Endothelial cell of umbilical vein (primary cell): ENCODE data around the gene GPRIN1. TPM values are rescaled to one million over a fixed set of nuclear protein-coding genes. Genes with fewer than 3 reads are reported as not detected.

Experiments used
- BruUV-seq: library from RNA; stranded (reverse); fragments of 400-500 nt; replicated peaks from 2 replicates; lab custom pipeline; 2021; lab: Mats Ljungman, UMichigan
- CTCF ChIA-PET: fragments of 300-600, 350-600 bp; sonication (Branson Sonifier 250); formaldehyde crosslinking; loops from one replicate; lab custom pipeline; 2021; ENCODE audit warnings: antibody characterized with exemption, inconsistent platforms; lab: Charles Lee
- POLR2A ChIA-PET: fragments of 300-600, 350-600 bp; sonication (Branson Sonifier 250); formaldehyde crosslinking; loops from one replicate; lab custom pipeline; 2021; ENCODE audit warnings: antibody characterized with exemption, inconsistent platforms; lab: Charles Lee
- DNase-seq: peaks from one replicate; pipeline ENCODE4 v3.0.0-alpha.2; 2011; ENCODE audit warnings: low read depth, low spot score
- FAIRE-seq: peaks from 2 replicates; lab custom pipeline; 2011; peaks lifted over from hg19 to GRCh38; lab: Jason Lieb, UNC
- H2AFZ ChIP-seq: 2 replicates; pipeline ENCODE4 v1.6.0; 2012; ENCODE audit warnings: low read depth, low read length, control low read depth, inconsistent platforms
- H3K27ac ChIP-seq: 2 replicates; pipeline ENCODE4 v1.5.1; 2011; ENCODE audit warnings: low read depth, mild to moderate bottlenecking, control low read depth, low read length, moderate library complexity; ENCODE audit not compliant: insufficient read depth
- H3K27me3 ChIP-seq, 2 experiments: 2 replicates each; pipeline versions ENCODE4 v1.6.0 to v1.6.1; 2011; ENCODE audit warnings: low read length in 2 of 2, mixed read lengths in 1 of 2; ENCODE audit not compliant: control insufficient read depth in 2 of 2, insufficient read depth in 2 of 2
- H3K36me3 ChIP-seq, 2 experiments: 2 replicates in 1 of 2; 3 replicates in 1 of 2; pipeline ENCODE4 v1.5.1; 2011; ENCODE audit warnings: low read length in 2 of 2, mild to moderate bottlenecking in 1 of 2, moderate library complexity in 1 of 2; ENCODE audit not compliant: control insufficient read depth in 2 of 2, insufficient read depth in 2 of 2; ENCODE audit errors: extremely low read depth in 1 of 2
- H3K4me1 ChIP-seq: 3 replicates; pipeline ENCODE4 v1.5.1; 2011; ENCODE audit warnings: mild to moderate bottlenecking, low read length; ENCODE audit not compliant: control insufficient read depth, insufficient read depth; ENCODE audit errors: extremely low read depth
- H3K4me2 ChIP-seq: 2 replicates; pipeline ENCODE4 v1.6.1; 2011; ENCODE audit warnings: low read length, control low read depth, mixed read lengths; ENCODE audit not compliant: insufficient read depth
- H3K4me3 ChIP-seq, 3 experiments: fragments of 200-600 bp in 1 of 3; sonication (generic), shearing (Covaris generic) in 1 of 3; replicated peaks in 1 of 3; 2 replicates each; pipeline ENCODE4 v1.5.1; 2011 to 2016; ENCODE audit warnings: control low read depth in 3 of 3, low read length in 3 of 3, mild to moderate bottlenecking in 2 of 3, inconsistent platforms in 1 of 3, low read depth in 1 of 3, moderate library complexity in 1 of 3; ENCODE audit not compliant: insufficient read depth in 1 of 3
- H3K79me2 ChIP-seq: 2 replicates; pipeline ENCODE4 v1.6.0; 2012; ENCODE audit warnings: low read length, inconsistent platforms; ENCODE audit not compliant: control insufficient read depth, insufficient read depth
- H3K9ac ChIP-seq: replicated peaks from 2 replicates; pipeline ENCODE3; 2011; ENCODE audit warnings: low read length, control low read depth; ENCODE audit not compliant: insufficient read depth; ENCODE audit errors: extremely low read depth
- H3K9me1 ChIP-seq: replicated peaks from 3 replicates; pipeline ENCODE4 v1.6.0; 2011; ENCODE audit warnings: mild to moderate bottlenecking, low read length; ENCODE audit not compliant: control insufficient read depth, insufficient read depth; ENCODE audit errors: extremely low read depth
- H3K9me3 ChIP-seq: replicated peaks from 2 replicates; pipeline ENCODE4 v1.5.1; 2012; ENCODE audit warnings: low read length, inconsistent platforms; ENCODE audit not compliant: control insufficient read depth, insufficient read depth
- H4K20me1 ChIP-seq: replicated peaks from 2 replicates; pipeline ENCODE3; 2011; ENCODE audit warnings: mild to moderate bottlenecking, low read length; ENCODE audit not compliant: control insufficient read depth, insufficient read depth; ENCODE audit errors: extremely low read depth
- CTCF ChIP-seq, 2 donors: IDR thresholded peaks; 1 replicate in 1 of 2; 2 replicates in 1 of 2; pipeline ENCODE4 v1.5.1; 2011; ENCODE audit warnings: low read length in 2 of 2, mild to moderate bottlenecking in 2 of 2, moderate library complexity in 2 of 2, control low read depth in 1 of 2, inconsistent platforms in 1 of 2, low read depth in 1 of 2; ENCODE audit not compliant: insufficient read depth in 1 of 2; ENCODE audit errors: extremely low read depth in 1 of 2
- EZH2 ChIP-seq: IDR thresholded peaks from 2 replicates; pipeline ENCODE4 v1.6.1; 2012; ENCODE audit warnings: borderline replicate concordance, low read depth, mild to moderate bottlenecking, moderate library complexity, low read length, inconsistent platforms; ENCODE audit not compliant: severe bottlenecking
- FOS ChIP-seq: IDR thresholded peaks from 2 replicates; pipeline ENCODE4 v1.6.1; 2011; ENCODE audit warnings: mild to moderate bottlenecking, low read length, moderate library complexity, borderline replicate concordance; ENCODE audit not compliant: insufficient read depth
- GATA2 ChIP-seq: IDR thresholded peaks from 2 replicates; pipeline ENCODE4 v1.7.0; 2011; ENCODE audit warnings: low read depth, mild to moderate bottlenecking, moderate library complexity, mixed read lengths, low read length; ENCODE audit not compliant: insufficient read length, insufficient read depth
- JUN ChIP-seq: IDR thresholded peaks from 2 replicates; pipeline ENCODE4 v1.6.1; 2011; ENCODE audit warnings: borderline replicate concordance, low read depth; ENCODE audit not compliant: insufficient read length, insufficient read depth
- MAX ChIP-seq: IDR thresholded peaks from 2 replicates; pipeline ENCODE4 v1.6.1; 2011; ENCODE audit not compliant: insufficient read depth, insufficient read length
- MYC ChIP-seq: IDR thresholded peaks from one replicate; pipeline ENCODE4 v1.6.1; 2011; ENCODE audit warnings: mild to moderate bottlenecking, low read depth, low read length
- POLR2A ChIP-seq: IDR thresholded peaks from 2 replicates; pipeline ENCODE4 v1.6.1; 2012; ENCODE audit warnings: low read depth, mild to moderate bottlenecking, control low read depth, low read length
- POLR2AphosphoS5 ChIP-seq: IDR thresholded peaks from 2 replicates; pipeline ENCODE4 v1.6.1; 2012; ENCODE audit warnings: low read depth, mild to moderate bottlenecking, control low read depth, low read length, moderate library complexity; ENCODE audit not compliant: insufficient read depth
- dilution Hi-C: fragments of 300-500 bp; cut with MboI; formaldehyde crosslinking; loops from one replicate; pipeline ENCODE4 v1.15.0; 2019; ENCODE audit warnings: low sequenced_read_pairs; ENCODE audit not compliant: extremely low pct_ligation_motif_present
- intact Hi-C: fragments of 100-400 bp; cut with micrococcal nuclease; formaldehyde crosslinking; loops from one replicate; pipeline ENCODE4 v1.10.0; 2022
- polyA plus RNA-seq, 4 experiments: library from polyadenylated mRNA; depleted of rRNA in 3 of 4; stranded (reverse) in 3 of 4; unstranded in 1 of 4; fragments of >200 nt; gene quantifications; 2 replicates each; pipeline versions ENCODE4 v1.2.1 to v1.2.3, GENCODE V29; 2011 to 2012; ENCODE audit warnings: missing spikeins in 1 of 4
- total RNA-seq: library from RNA; stranded (reverse); gene quantifications from 2 replicates; pipeline ENCODE4 v1.2.3, GENCODE V29; 2021

GPRIN1 gene
- total and polyA plus RNA-seq, 2 donors (not counting 3 experiments of a cell fraction or from before 2014, with no cell fraction given): 2.4 to 10.4 TPM

- no peaks in the 10 kb centered on the region for H4K20me1 ChIP-seq
- dilution Hi-C loops: no loop called here
- no peak overlapping the region for H3K27ac ChIP-seq
- DNase-seq (no peak), FAIRE-seq (no peak)
- H3K9me3 ChIP-seq: no peaks in the 10 kb centered on the region
- no TSS peak for BruUV-seq
- POLR2A ChIA-PET: no interaction called here
- CTCF ChIA-PET: interaction anchor here (1.0 kb wide), 1 partner anchor 12 kb away, joined by 3 read pairs; no protein-coding TSS in a partner anchor
- H3K9ac ChIP-seq: no peak overlapping the region
- H3K9me1 ChIP-seq: no peaks in the 10 kb centered on the region
- H3K36me3 ChIP-seq: no peaks in the 10 kb centered on the region
- no peak overlapping the region for H2AFZ ChIP-seq
- intact Hi-C loops: no loop called here
- H3K27me3 ChIP-seq: peaks cover 0 to 2% of the 10 kb centered on the region in 2 experiments
- no peak overlapping the region for H3K4me3 ChIP-seq
- no peaks in the 10 kb centered on the region for H3K4me1 ChIP-seq
- TF ChIP-seq FOS: no peak
- no peak for TF ChIP-seq EZH2
- no peak for TF ChIP-seq CTCF (IDR thresholded peaks at IDR 0.05; ENCODE audit: extremely low read depth in 1 of 2, insufficient read depth in 1 of 2, low read depth in 1 of 2, low read length in 2 of 2)
- no peak for TF ChIP-seq MAX
- no peak for TF ChIP-seq POLR2A
- TF ChIP-seq POLR2AphosphoS5: no peak
- no peak for TF ChIP-seq JUN
- TF ChIP-seq MYC: no peak
- no peak for TF ChIP-seq GATA2
- no peak overlapping the region for H3K4me2 ChIP-seq
- no peaks in the 10 kb centered on the region for H3K79me2 ChIP-seq
Measured at GRCh38 chr5:176560364-176560763, 49.6 kb downstream of the GPRIN1 start.
